NB4 (cell line): ENCODE measurements around the gene ANKS1A.

Experiments
- POLR2A ChIP-seq: IDR thresholded peaks from 2 replicates; pipeline ENCODE4 v1.6.1; 2011; ENCODE audit warnings: mild to moderate bottlenecking; ENCODE audit not compliant: insufficient read length; ENCODE audit errors: extremely low read depth
- TF ChIP-seq, protein P1 (sequence below): IDR thresholded peaks from one replicate; pipeline ENCODE4 v1.5.1; 2012; ENCODE audit warnings: low read depth, low read length
- TF ChIP-seq, protein P2 (sequence below): IDR thresholded peaks from 2 replicates; pipeline ENCODE4 v1.6.1; 2011; ENCODE audit warnings: low read depth, low read length

DNA sequence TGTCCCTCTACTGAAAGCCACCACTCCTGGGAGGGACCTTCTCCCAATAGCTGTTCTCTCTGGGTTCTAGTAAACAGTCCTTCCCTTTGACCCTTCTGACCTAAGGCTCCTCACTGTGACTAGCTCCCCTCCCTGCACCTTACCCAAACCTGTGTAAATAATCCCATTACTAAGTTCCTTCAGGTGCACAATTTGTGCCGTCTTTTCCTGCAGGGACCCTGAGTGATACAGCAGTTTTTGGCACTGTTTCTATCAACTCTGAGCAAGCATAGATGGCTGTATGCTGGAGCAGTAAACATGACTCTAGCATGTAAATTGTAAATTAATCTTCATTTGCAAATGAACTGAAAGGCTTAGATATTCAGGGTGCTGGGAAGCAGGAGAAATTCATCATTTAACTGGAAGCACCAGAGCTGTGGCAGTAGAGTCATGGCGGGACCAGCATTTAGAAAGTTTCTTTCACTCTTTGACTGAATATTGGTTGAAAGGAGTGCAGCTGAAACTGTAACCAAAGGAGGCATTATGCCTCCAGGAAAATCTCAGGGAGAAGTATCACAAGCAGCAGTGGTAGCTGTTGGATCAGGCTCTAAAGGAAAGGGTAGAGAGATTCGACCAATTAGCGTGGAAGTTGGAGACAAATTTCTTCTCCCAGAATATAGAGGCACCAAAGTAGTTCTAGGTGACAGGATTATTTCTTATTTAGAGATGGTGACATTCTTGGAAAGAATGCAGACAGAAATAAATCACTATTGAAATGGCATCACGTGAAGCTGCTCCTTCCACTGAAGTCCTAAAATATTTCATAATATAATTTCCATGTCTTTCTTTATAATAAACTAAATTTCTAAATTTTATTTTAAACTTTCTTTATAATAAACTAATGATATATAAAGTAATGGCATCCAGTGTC lies 134.3 kb downstream of the ANKS1A start:
- TF ChIP-seq, protein P1, sequence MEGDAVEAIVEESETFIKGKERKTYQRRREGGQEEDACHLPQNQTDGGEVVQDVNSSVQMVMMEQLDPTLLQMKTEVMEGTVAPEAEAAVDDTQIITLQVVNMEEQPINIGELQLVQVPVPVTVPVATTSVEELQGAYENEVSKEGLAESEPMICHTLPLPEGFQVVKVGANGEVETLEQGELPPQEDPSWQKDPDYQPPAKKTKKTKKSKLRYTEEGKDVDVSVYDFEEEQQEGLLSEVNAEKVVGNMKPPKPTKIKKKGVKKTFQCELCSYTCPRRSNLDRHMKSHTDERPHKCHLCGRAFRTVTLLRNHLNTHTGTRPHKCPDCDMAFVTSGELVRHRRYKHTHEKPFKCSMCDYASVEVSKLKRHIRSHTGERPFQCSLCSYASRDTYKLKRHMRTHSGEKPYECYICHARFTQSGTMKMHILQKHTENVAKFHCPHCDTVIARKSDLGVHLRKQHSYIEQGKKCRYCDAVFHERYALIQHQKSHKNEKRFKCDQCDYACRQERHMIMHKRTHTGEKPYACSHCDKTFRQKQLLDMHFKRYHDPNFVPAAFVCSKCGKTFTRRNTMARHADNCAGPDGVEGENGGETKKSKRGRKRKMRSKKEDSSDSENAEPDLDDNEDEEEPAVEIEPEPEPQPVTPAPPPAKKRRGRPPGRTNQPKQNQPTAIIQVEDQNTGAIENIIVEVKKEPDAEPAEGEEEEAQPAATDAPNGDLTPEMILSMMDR: no peak
- no peak for TF ChIP-seq POLR2A
- TF ChIP-seq, protein P2, sequence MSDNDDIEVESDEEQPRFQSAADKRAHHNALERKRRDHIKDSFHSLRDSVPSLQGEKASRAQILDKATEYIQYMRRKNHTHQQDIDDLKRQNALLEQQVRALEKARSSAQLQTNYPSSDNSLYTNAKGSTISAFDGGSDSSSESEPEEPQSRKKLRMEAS: no peak
